ENCODE data around the gene ICE2.

GRCh38 chr15:60395276-60396011 is 83.5 kb downstream of the ICE2 start:
- TF ChIP-seq, protein P1, sequence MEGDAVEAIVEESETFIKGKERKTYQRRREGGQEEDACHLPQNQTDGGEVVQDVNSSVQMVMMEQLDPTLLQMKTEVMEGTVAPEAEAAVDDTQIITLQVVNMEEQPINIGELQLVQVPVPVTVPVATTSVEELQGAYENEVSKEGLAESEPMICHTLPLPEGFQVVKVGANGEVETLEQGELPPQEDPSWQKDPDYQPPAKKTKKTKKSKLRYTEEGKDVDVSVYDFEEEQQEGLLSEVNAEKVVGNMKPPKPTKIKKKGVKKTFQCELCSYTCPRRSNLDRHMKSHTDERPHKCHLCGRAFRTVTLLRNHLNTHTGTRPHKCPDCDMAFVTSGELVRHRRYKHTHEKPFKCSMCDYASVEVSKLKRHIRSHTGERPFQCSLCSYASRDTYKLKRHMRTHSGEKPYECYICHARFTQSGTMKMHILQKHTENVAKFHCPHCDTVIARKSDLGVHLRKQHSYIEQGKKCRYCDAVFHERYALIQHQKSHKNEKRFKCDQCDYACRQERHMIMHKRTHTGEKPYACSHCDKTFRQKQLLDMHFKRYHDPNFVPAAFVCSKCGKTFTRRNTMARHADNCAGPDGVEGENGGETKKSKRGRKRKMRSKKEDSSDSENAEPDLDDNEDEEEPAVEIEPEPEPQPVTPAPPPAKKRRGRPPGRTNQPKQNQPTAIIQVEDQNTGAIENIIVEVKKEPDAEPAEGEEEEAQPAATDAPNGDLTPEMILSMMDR (IDR thresholded peaks at IDR 0.05), result no peak
- no peak for TF ChIP-seq POLR2A (IDR thresholded peaks at IDR 0.05)

Measured in uterus (tissue), 2 donors.